Measurements from ENCODE around the gene STAC.

STAC gene

GRCh38 chr3:36408146-36408545 is 27.8 kb downstream of the STAC start:
- TF ChIP-seq CTCF (IDR thresholded peaks at IDR 0.05; ENCODE audit: low read depth, low read length, poor library complexity, severe bottlenecking), result no peak
- no peak for TF ChIP-seq EZH2phosphoT487 (IDR thresholded peaks at IDR 0.05; ENCODE audit: borderline replicate concordance, low read length)
- H3K9me3 ChIP-seq (ENCODE audit: control insufficient read depth, insufficient read depth, low read length), result no peaks in the 10 kb centered on the region

DNA sequence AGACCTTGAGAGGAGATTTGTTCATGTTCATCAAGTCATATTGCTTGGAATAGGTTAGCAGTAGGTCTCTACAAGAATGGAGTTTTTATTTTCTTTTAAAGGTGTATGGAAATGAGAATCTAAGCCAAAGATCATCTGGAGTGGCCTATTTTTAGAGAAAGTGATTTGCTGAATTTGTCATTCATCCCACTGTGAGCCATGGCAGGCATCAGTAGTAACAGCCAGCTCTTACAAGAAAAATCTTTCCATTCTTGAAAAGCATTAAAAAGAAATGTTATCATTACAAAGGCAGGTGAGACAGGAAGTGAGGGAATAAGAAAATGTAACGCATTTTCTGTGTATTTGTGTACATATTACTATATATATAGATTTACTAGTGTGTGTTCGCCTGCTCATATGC is 29.6 kb downstream of the STAC start:
- H3K4me2 ChIP-seq (ENCODE audit: low read length), result no peak overlapping the region
- no peaks in the 10 kb centered on the region for H3K9me3 ChIP-seq (ENCODE audit: control insufficient read depth, insufficient read depth, low read length)
- H3F3A ChIP-seq (ENCODE audit: control insufficient read depth, insufficient read depth), result no peaks in the 10 kb centered on the region
- H3K27me3 ChIP-seq (ENCODE audit: control insufficient read depth, low read length), result no peaks in the 10 kb centered on the region; the same call in 1 of the 2 replicates
- no peak overlapping the region for H3K27ac ChIP-seq (ENCODE audit: low read depth, low read length)
- no peak overlapping the region for H3K4me3 ChIP-seq (ENCODE audit: low read length)
- no peaks in the 10 kb centered on the region for H3K79me2 ChIP-seq (ENCODE audit: control insufficient read depth, low read length)
- no peaks in the 10 kb centered on the region for H3K4me1 ChIP-seq (ENCODE audit: control insufficient read depth, low read length)
- no peaks in the 10 kb centered on the region for H3K9me2 ChIP-seq (replicated peaks; ENCODE audit: control insufficient read depth, low read length)
- H3K36me3 ChIP-seq (ENCODE audit: control insufficient read depth, low read length), result no peaks in the 10 kb centered on the region
- H4K20me1 ChIP-seq (ENCODE audit: control insufficient read depth, insufficient read depth, low read depth, low read length), result no peaks in the 10 kb centered on the region
- TF ChIP-seq EZH2phosphoT487 (IDR thresholded peaks at IDR 0.05; ENCODE audit: borderline replicate concordance, low read length) (no peak), CTCF (IDR thresholded peaks at IDR 0.05; ENCODE audit: low read depth, low read length, poor library complexity, severe bottlenecking) (no peak)

More at GRCh38 chr3:36408146-36408545, 27.8 kb downstream of the STAC start:
- H3F3A ChIP-seq (ENCODE audit: control insufficient read depth, insufficient read depth), result no peaks in the 10 kb centered on the region
- H3K4me2 ChIP-seq (ENCODE audit: low read length), result no peak overlapping the region
- H3K36me3 ChIP-seq (ENCODE audit: control insufficient read depth, low read length), result no peaks in the 10 kb centered on the region
- no peaks in the 10 kb centered on the region for H3K79me2 ChIP-seq (ENCODE audit: control insufficient read depth, low read length)
- H3K27me3 ChIP-seq (ENCODE audit: control insufficient read depth, low read length), result no peaks in the 10 kb centered on the region; the same call in 1 of the 2 replicates
- no peaks in the 10 kb centered on the region for H3K4me1 ChIP-seq (ENCODE audit: control insufficient read depth, low read length)
- no peak overlapping the region for H3K4me3 ChIP-seq (ENCODE audit: low read length)
- H3K9me2 ChIP-seq (replicated peaks; ENCODE audit: control insufficient read depth, low read length), result no peaks in the 10 kb centered on the region
- H4K20me1 ChIP-seq (ENCODE audit: control insufficient read depth, insufficient read depth, low read depth, low read length), result no peaks in the 10 kb centered on the region
- H3K27ac ChIP-seq (ENCODE audit: low read depth, low read length), result no peak overlapping the region

DNA sequence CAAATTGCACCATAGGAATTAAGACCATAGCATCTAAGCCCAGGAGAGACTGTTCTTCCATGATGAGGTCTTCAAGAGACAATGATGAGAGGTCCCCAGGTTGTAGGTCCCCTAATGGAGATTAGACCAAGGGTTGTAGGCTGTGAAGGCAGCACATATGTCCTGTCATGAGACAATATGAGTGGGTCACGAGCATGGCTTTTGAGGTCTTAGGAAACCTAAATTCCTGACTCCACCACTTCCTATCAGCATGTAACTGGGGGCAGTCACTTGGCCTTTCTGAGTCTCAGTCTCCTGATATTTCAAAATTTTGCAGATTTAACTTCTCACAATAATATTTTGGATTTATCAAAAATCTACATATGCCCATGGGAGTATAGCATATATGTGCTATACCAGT is 31.3 kb downstream of the STAC start:
- H3K4me2 ChIP-seq (ENCODE audit: low read length), result no peak overlapping the region
- TF ChIP-seq EZH2phosphoT487 (IDR thresholded peaks at IDR 0.05; ENCODE audit: borderline replicate concordance, low read length) (no peak), CTCF (IDR thresholded peaks at IDR 0.05; ENCODE audit: low read depth, low read length, poor library complexity, severe bottlenecking) (no peak)

More for the DNA sequence above, 31.3 kb downstream of the STAC start:
- Histone ChIP-seq H4K20me1 (ENCODE audit: control insufficient read depth, insufficient read depth, low read depth, low read length) (no peaks in the 10 kb centered on the region), H3K9me2 (replicated peaks; ENCODE audit: control insufficient read depth, low read length) (no peaks in the 10 kb centered on the region), H3K36me3 (ENCODE audit: control insufficient read depth, low read length) (no peaks in the 10 kb centered on the region), H3K79me2 (ENCODE audit: control insufficient read depth, low read length) (no peaks in the 10 kb centered on the region), H3K9me3 (ENCODE audit: control insufficient read depth, insufficient read depth, low read length) (no peaks in the 10 kb centered on the region), H3F3A (ENCODE audit: control insufficient read depth, insufficient read depth) (no peaks in the 10 kb centered on the region), H3K4me3 (ENCODE audit: low read length) (no peak overlapping the region), H3K4me1 (ENCODE audit: control insufficient read depth, low read length) (no peaks in the 10 kb centered on the region), H3K27ac (ENCODE audit: low read depth, low read length) (no peak overlapping the region), H3K27me3 (ENCODE audit: control insufficient read depth, low read length) (no peaks in the 10 kb centered on the region; the same call in 1 of the 2 replicates)

Measured in DOHH2 (cell line).